ENCODE results near the gene FADS3. TPM values are rescaled to one million over a fixed set of nuclear protein-coding genes. Genes with fewer than 3 reads are reported as not detected.

The FADS3 gene
- total RNA-seq, 4 donors from 2014 or later = 25.2 to 37.6 (median 31.2) TPM

DNA sequence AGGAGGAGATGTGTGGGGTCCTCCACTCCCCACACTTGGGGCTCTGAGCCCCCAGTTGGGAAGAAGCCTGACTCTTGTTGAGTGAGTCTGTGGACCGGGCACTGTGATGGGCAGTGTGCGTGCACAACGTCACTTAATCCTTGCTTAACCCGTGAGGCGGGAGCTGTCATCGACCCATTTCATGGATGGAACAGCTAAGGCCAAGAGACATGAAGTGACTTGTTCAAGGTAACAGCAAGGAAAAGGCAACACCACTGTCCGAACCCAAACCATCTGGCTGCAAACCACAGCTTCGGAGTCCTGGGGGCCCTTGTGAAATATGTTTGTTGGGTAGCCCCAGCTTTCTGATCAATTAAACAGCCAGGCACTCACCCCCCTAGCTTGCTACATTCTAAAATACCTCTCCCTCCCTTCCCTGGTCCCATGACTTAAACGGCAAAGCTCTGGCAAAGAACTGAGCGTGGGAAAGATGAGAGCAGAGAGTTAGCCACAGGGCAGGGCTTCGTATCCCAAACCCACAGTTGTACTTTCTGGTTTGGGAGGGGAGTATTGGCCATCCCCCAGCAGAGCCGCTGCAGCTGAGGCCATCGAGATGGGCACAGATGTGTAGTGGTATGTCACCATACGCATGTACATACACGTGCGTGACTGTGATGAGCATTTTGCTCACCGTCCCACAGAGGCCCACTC is 37.0 kb downstream of the FADS3 start:
- intact Hi-C loops (cut with DNase I) = no loop called here
- WGBS, 2 donors = 88 to 96% methylated on average over 13 to 17 of the region's 17 CpGs
- TF ChIP-seq, protein P1, sequence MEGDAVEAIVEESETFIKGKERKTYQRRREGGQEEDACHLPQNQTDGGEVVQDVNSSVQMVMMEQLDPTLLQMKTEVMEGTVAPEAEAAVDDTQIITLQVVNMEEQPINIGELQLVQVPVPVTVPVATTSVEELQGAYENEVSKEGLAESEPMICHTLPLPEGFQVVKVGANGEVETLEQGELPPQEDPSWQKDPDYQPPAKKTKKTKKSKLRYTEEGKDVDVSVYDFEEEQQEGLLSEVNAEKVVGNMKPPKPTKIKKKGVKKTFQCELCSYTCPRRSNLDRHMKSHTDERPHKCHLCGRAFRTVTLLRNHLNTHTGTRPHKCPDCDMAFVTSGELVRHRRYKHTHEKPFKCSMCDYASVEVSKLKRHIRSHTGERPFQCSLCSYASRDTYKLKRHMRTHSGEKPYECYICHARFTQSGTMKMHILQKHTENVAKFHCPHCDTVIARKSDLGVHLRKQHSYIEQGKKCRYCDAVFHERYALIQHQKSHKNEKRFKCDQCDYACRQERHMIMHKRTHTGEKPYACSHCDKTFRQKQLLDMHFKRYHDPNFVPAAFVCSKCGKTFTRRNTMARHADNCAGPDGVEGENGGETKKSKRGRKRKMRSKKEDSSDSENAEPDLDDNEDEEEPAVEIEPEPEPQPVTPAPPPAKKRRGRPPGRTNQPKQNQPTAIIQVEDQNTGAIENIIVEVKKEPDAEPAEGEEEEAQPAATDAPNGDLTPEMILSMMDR (IDR thresholded peaks at IDR 0.05) = no peak
- no peak for TF ChIP-seq POLR2A (IDR thresholded peaks at IDR 0.05)
- Histone ChIP-seq H3K27me3 (no peaks in the 10 kb centered on the region), H3K36me3 (no peaks in the 10 kb centered on the region), H3K27ac (no peak overlapping the region), H3K9me3 (no peaks in the 10 kb centered on the region), H3K4me1 (no peaks in the 10 kb centered on the region), H3K4me3 (replicated peaks in 1 of 3) (no peak overlapping the region)
- DNase-seq = no peak

DNA sequence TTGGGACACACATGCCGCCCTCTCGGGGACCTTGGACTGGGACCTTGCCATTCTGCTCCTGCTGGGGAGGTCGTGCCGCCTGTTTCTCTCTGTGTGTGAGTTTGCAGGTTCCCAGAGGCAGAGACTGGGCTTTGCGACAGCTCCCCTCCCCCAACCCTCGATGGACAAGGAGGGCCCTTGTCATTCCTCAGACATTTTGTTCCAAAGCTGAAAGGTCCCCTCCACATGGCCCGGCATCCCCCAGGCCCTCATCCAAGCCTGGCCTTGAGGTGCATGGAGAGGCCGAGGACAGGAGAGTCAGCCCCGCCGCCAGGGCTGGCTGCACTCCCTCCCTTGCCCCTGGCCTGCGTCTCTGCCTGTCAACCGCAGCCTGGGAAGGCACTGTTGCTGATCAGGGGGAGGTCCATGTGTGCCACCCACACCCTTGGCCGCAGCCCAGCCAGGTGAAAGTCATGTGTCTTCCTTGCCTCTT is 37.6 kb downstream of the FADS3 start:
- H3K36me3 ChIP-seq = no peaks in the 10 kb centered on the region

DNA sequence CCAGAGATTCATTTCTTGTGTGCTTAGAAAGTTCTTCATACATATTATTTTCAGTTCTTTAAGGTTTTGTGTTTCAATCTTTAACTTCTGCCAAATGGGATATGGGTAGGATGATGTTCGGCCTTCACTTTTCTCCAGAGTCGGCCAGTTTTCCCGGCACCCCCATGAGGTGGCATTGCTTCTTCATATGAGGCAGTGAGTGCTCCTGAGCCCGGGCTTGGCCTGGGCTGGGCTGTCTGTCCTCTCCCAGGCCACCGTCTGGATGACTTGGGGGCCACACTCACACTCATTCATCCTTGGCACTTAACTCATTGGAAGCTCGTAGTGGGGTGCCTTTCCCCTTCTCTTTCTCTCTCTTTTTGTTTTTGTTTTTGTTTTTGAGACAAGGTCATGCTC is 39.4 kb downstream of the FADS3 start:
- TF ChIP-seq, protein P1 (IDR thresholded peaks at IDR 0.05) = no peak
- TF ChIP-seq POLR2A (IDR thresholded peaks at IDR 0.05) = no peak
- no peak overlapping the region for H3K4me3 ChIP-seq (replicated peaks in 1 of 3)
- DNase-seq = no peak
- intact Hi-C loops (cut with DNase I) = no loop called here
- H3K9me3 ChIP-seq = no peaks in the 10 kb centered on the region
- H3K36me3 ChIP-seq = no peaks in the 10 kb centered on the region
- WGBS, 2 donors = 82 to 92% methylated on average over 6 of the region's 6 CpGs
- no peak overlapping the region for H3K27ac ChIP-seq
- no peaks in the 10 kb centered on the region for H3K27me3 ChIP-seq
- no peaks in the 10 kb centered on the region for H3K4me1 ChIP-seq

More for the DNA sequence above, 37.6 kb downstream of the FADS3 start:
- Histone ChIP-seq H3K4me1 (no peaks in the 10 kb centered on the region), H3K9me3 (no peaks in the 10 kb centered on the region), H3K27me3 (no peaks in the 10 kb centered on the region), H3K4me3 (replicated peaks in 1 of 3) (no peak overlapping the region), H3K27ac (peak overlapping the region in 1 of 3 donors; percentile 24)
- 48 to 53% methylated on average over 8 to 10 of the region's 13 CpGs for WGBS, 2 donors
- TF ChIP-seq, protein P1 (IDR thresholded peaks at IDR 0.05) = no peak
- TF ChIP-seq POLR2A (IDR thresholded peaks at IDR 0.05) = no peak
- intact Hi-C loops (cut with DNase I) = no loop called here
- peak; percentile 85 to 88 for DNase-seq

DNA sequence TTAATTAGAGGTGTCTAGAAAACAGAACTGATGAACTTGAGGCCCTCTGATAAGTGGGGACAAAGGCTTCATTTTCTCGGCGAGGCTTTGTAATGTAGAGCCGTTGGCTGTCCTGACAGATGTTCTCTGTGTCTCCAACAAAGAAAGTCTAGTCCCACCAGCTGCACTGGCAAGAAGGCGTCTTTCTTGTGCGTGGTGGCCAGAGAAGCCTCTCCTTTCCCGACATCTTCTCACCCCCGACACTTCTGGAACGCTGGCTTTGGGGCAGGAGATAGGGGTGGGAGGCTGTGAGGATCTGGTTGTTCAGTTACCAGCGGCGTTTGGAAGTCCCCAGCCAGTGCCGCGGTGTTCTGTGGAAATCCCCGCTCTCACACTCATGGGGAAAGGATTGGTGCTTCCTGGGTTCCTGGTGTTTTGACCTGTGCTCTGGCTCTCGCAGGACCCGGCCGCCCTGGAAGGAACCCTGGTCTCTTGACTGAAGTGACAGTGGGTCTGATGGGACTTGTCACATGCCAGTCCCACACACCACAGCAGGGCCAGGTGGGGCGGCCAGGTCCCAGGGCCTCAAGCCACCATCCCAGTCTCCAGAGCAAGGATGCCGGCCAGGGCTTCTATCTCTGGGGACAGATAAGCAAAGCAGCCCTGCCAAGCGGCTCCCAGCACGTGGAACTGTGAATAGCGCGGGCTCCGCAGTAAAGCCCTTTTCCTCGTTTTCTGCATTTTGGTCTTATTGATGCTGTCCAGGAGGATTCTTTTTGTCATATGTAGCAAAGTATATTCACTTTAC is 40.0 kb downstream of the FADS3 start:
- WGBS, 2 donors = 83 to 85% methylated on average over 23 to 24 of the region's 24 CpGs
- H3K27me3 ChIP-seq = no peaks in the 10 kb centered on the region
- TF ChIP-seq, protein P1 (IDR thresholded peaks at IDR 0.05) = no peak
- TF ChIP-seq POLR2A (IDR thresholded peaks at IDR 0.05) = no peak
- no peak for DNase-seq
- H3K27ac ChIP-seq = no peak overlapping the region
- H3K4me3 ChIP-seq (replicated peaks in 1 of 3) = no peak overlapping the region
- no peaks in the 10 kb centered on the region for H3K4me1 ChIP-seq
- intact Hi-C loops (cut with DNase I) = no loop called here
- no peaks in the 10 kb centered on the region for H3K9me3 ChIP-seq
- no peaks in the 10 kb centered on the region for H3K36me3 ChIP-seq

DNA sequence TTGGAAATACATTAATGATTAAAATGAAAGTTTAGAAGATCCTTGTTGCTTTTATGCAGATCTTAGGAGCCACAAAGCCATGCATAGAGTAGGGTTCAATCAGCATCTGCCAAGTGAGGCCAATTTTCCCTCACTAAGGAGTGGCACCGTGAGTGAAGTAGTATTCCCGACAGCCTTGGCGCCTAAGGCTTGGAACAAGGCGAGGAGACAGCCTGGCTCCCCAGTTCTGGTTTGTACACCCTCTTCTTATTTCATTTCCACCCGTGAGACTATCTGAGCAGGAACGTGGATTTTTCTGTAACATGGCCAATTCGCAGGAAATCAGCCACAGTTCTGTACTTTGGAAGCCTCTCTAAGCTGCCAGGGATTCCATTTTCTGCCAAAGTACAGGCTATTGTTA is 40.7 kb downstream of the FADS3 start:
- Histone ChIP-seq H3K4me1 (no peaks in the 10 kb centered on the region), H3K27ac (no peak overlapping the region), H3K27me3 (no peaks in the 10 kb centered on the region), H3K36me3 (no peaks in the 10 kb centered on the region), H3K4me3 (replicated peaks in 1 of 3) (no peak overlapping the region), H3K9me3 (no peaks in the 10 kb centered on the region)
- no peak for DNase-seq
- 79 to 86% methylated on average over 7 of the region's 7 CpGs for WGBS, 2 donors
- intact Hi-C loops (cut with DNase I) = no loop called here
- TF ChIP-seq POLR2A (IDR thresholded peaks at IDR 0.05) = no peak
- TF ChIP-seq, protein P1 (IDR thresholded peaks at IDR 0.05) = no peak
